ENCODE data around the gene HBA1. TPM values are rescaled to one million over a fixed set of nuclear protein-coding genes. Genes with fewer than 3 reads are reported as not detected.

The HBA1 gene
- total and polyA plus RNA-seq, 12 donors: 2.1 to 1,150 (median 186) TPM

GRCh38 chr16:177981-178667, 1.6 kb downstream of the HBA1 start:
- H3K4me3 ChIP-seq: no peak overlapping the region
- peaks cover 22 to 74% (median 60%) of the 10 kb centered on the region in 7 donors for H3K27me3 ChIP-seq
- H3K27ac ChIP-seq: no peak overlapping the region
- no peaks in the 10 kb centered on the region for H3K9me3 ChIP-seq
- WGBS, 2 donors: 58 to 59% methylated on average over 11 of the region's 11 CpGs
- peaks cover 12 to 29% (median 17%) of the 10 kb centered on the region in 9 donors for H3K4me1 ChIP-seq
- no peak for ATAC-seq
- no peaks in the 10 kb centered on the region for H3K36me3 ChIP-seq
- intact Hi-C loops (cut with DNase I): loop anchor here in 1 of 10 donors (2.0 kb wide), 1 partner anchor 69 kb away; no protein-coding TSS in a partner anchor
- TF ChIP-seq CTCF (IDR thresholded peaks at IDR 0.05): no peak
- DNase-seq: no peak

DNA sequence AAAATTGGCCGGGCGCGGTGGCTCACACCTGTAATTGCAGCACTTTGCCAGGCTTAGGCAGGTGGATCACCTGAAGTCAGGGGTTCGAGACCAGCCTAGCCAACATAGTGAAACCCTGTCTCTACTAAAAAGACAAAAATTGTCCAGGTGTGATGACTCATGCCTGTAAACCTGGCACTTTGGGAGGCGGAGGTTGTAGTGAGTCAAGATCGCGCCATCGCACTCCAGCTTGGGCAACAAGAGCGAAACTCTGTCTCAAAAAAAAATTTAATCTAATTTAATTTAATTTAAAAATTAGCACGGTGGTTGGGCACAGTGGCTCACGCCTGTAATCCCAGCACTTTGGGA, 2.2 kb downstream of the HBA1 start:
- no peaks in the 10 kb centered on the region for H3K9me3 ChIP-seq
- intact Hi-C loops (cut with DNase I): loop anchor here in 1 of 10 donors (2.0 kb wide), 1 partner anchor 70 kb away; no protein-coding TSS in a partner anchor
- no peak overlapping the region for H3K27ac ChIP-seq
- no peaks in the 10 kb centered on the region for H3K36me3 ChIP-seq
- peaks cover 22 to 69% (median 55%) of the 10 kb centered on the region in 7 donors for H3K27me3 ChIP-seq
- ATAC-seq (no peak), DNase-seq (no peak)
- 83 to 85% methylated on average over 11 of the region's 11 CpGs for WGBS, 2 donors
- no peak for TF ChIP-seq CTCF (IDR thresholded peaks at IDR 0.05)
- H3K4me1 ChIP-seq: peaks cover 12 to 29% (median 17%) of the 10 kb centered on the region in 9 donors
- H3K4me3 ChIP-seq: no peak overlapping the region

DNA sequence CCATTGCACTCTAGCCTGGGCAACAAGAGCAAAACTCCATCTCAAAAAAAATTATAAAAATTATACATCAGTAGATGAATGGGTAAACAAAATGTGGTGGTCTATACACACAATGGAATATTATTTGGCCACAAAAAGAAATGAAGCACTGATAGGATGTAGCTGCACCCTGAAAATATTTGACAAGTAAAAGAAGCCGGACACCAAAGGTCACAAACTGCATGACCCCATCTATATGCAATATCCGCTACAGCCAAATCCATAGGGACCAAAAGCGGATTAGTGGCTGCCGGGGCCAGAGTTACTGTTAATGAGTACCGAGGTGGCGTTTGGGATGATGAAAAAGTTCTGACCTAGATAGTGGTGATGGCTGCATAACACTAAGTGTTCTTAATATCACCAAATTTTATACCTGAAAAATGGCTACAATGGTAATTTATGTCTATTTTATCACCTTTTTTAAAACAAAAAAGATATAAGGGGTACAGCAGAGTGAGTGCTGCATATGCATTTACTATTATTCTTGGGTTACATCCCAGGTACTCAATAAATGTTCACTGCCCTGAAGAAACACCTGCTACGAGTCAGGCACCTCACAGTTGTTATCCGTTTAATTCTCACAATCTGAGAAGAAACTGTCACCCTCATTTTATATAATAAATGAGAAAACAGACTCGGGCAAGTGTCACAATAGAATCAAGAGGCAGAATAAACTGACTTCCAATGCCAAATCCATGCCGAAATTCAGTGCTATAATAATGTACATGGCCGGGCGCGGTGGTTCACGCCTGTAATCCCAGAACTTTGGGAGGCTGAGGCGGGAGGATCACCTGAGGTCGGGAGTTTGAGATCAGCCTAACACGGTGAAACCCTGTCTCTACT, 3.0 kb downstream of the HBA1 start:
- Histone ChIP-seq H3K27ac (no peak overlapping the region), H3K27me3 (peaks cover 22 to 65% (median 52%) of the 10 kb centered on the region in 7 donors), H3K9me3 (no peaks in the 10 kb centered on the region), H3K4me1 (peaks cover 12 to 29% (median 17%) of the 10 kb centered on the region in 9 donors), H3K36me3 (peaks cover 0 to 2% (median 0%) of the 10 kb centered on the region in 9 donors), H3K4me3 (no peak overlapping the region)
- TF ChIP-seq CTCF (IDR thresholded peaks at IDR 0.05): no peak
- WGBS, 2 donors: 72 to 76% methylated on average over 17 of the region's 17 CpGs
- DNase-seq (no peak), ATAC-seq (no peak)
- intact Hi-C loops (cut with DNase I): loop anchor here in 8 of 10 donors (2.0 to 5.0 kb wide), 4 partner anchors 69 to 73 kb away; no protein-coding TSS in a partner anchor

DNA sequence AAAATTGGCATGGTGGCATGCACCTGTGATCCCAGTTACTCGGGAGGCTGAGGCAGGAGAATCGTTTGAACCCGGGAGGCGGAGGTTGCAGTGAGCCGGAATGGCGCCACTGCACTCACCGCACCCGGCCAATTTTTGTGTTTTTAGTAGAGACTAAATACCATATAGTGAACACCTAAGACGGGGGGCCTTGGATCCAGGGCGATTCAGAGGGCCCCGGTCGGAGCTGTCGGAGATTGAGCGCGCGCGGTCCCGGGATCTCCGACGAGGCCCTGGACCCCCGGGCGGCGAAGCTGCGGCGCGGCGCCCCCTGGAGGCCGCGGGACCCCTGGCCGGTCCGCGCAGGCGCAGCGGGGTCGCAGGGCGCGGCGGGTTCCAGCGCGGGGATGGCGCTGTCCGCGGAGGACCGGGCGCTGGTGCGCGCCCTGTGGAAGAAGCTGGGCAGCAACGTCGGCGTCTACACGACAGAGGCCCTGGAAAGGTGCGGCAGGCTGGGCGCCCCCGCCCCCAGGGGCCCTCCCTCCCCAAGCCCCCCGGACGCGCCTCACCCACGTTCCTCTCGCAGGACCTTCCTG, 3.7 kb downstream of the HBA1 start, which contains the start of gene HBQ1:
Gene HBQ1 (plus strand): TSS at position 359 of the 575 bp plus-strand sequence. CDS start 28 bp downstream, at position 387.
- peak in 6 of 9 donors; percentile 30 to 58 (median 46) for TF ChIP-seq CTCF (IDR thresholded peaks at IDR 0.05)
- Histone ChIP-seq H3K27ac (no peak within 1 kb of the TSS), H3K4me1 (peaks cover 12 to 29% (median 17%) of the 10 kb centered on the region in 9 donors), H3K4me3 (peak within 1 kb of the TSS in 9 of 10 donors; percentile 22 to 47 (median 38)), H3K36me3 (peaks cover 0 to 9% (median 0%) of the 10 kb centered on the region in 9 donors), H3K9me3 (no peaks in the 10 kb centered on the region), H3K27me3 (peaks cover 19 to 57% (median 45%) of the 10 kb centered on the region in 7 donors)
- peak in 1 of 2 donors; percentile 24 for DNase-seq
- WGBS, 2 donors: 6 to 9% methylated on average over 41 to 59 of the region's 59 CpGs
- intact Hi-C loops (cut with DNase I): loop anchor here in 7 of 10 donors (2.0 to 5.0 kb wide), 3 partner anchors 69 to 73 kb away; no protein-coding TSS in a partner anchor
- peak in 2 of 8 donors; percentile 22 to 34 for ATAC-seq
